B cell (primary cell): ENCODE results near the gene FUNDC1. TPM values are rescaled to one million over a fixed set of nuclear protein-coding genes. Genes with fewer than 3 reads are reported as not detected.

Experiments
- ATAC-seq: fragments of 200-7000 bp; cut with Tn5 transposase; one replicate; pipeline ENCODE4 v1.10.0; 2021; ENCODE audit warnings: low read depth, mild to moderate bottlenecking, moderate number of reproducible peaks, moderate library complexity
- CTCF ChIA-PET: fragments of 350-600 bp; sonication (Branson Sonifier 250); formaldehyde crosslinking; loops from one replicate; lab custom pipeline; 2021; ENCODE audit warnings: antibody characterized with exemption, inconsistent platforms; lab: Charles Lee
- POLR2A ChIA-PET: fragments of 350-600 bp; sonication (Branson Sonifier 250); formaldehyde crosslinking; loops from one replicate; lab custom pipeline; 2021; ENCODE audit warnings: antibody characterized with exemption; lab: Charles Lee
- DNase-seq: peaks from one replicate; pipeline ENCODE4 v3.0.0; 2013
- H2AFZ ChIP-seq: 2 replicates; pipeline ENCODE4 v1.6.1; 2012; ENCODE audit warnings: mild to moderate bottlenecking, low read depth, low read length; ENCODE audit not compliant: insufficient read depth, poor library complexity, severe bottlenecking
- H3K27ac ChIP-seq, 2 donors: 1 replicate in 1 of 2; 2 replicates in 1 of 2; pipeline ENCODE4 v1.5.1; 2012 to 2013; ENCODE audit warnings: low read length in 2 of 2, mild to moderate bottlenecking in 2 of 2, moderate library complexity in 1 of 2
- H3K27me3 ChIP-seq, 4 experiments: fragments of 200-600 bp in 1 of 4; sonication (generic) in 1 of 4; replicated peaks in 1 of 4; 1 replicate in 2 of 4; 2 replicates in 2 of 4; pipeline versions ENCODE4 v1.6.1 to v1.7.0; 2013 to 2016; ENCODE audit warnings: low read length in 3 of 4, mild to moderate bottlenecking in 2 of 4, mixed read lengths in 1 of 4, moderate library complexity in 1 of 4; ENCODE audit not compliant: insufficient read depth in 4 of 4, control insufficient read depth in 3 of 4; ENCODE audit errors: control extremely low read depth in 1 of 4
- H3K36me3 ChIP-seq, 2 experiments: replicated peaks in 1 of 2; 1 replicate in 1 of 2; 2 replicates in 1 of 2; pipeline versions ENCODE4 v1.6.1 to v1.7.1; 2013; ENCODE audit warnings: low read length in 1 of 2; ENCODE audit not compliant: insufficient read depth in 2 of 2, control insufficient read depth in 1 of 2; ENCODE audit errors: control extremely low read depth in 1 of 2, extremely low read depth in 1 of 2
- H3K4me1 ChIP-seq, 2 donors: fragments of 200-600 bp in 1 of 2; sonication (generic) in 1 of 2; 1 replicate in 1 of 2; 2 replicates in 1 of 2; pipeline versions ENCODE4 v1.5.1 to v1.6.1; 2013 to 2017; ENCODE audit warnings: low read length in 2 of 2; ENCODE audit not compliant: control insufficient read depth in 2 of 2, insufficient read depth in 2 of 2
- H3K4me2 ChIP-seq: replicated peaks from 2 replicates; pipeline ENCODE3; 2012; ENCODE audit warnings: mild to moderate bottlenecking, low read depth, low read length; ENCODE audit not compliant: poor library complexity, severe bottlenecking
- H3K4me3 ChIP-seq, 5 experiments: fragments of 200-600 bp in 1 of 5; sonication (generic) in 1 of 5; 1 replicate in 3 of 5; 2 replicates in 2 of 5; pipeline versions ENCODE4 v1.5.1 to v1.7.0; 2011 to 2016; ENCODE audit warnings: low read length in 4 of 5, mild to moderate bottlenecking in 4 of 5, low read depth in 2 of 5, control low read depth in 1 of 5, moderate library complexity in 1 of 5; ENCODE audit not compliant: insufficient read depth in 1 of 5; ENCODE audit errors: control extremely low read depth in 1 of 5, extremely low read depth in 1 of 5
- H3K79me2 ChIP-seq: fragments of 200-600 bp; sonication (generic); one replicate; pipeline ENCODE4 v1.6.0; 2016; ENCODE audit warnings: low read length; ENCODE audit not compliant: control insufficient read depth, insufficient read depth
- H3K9ac ChIP-seq: fragments of 200-600 bp; sonication (generic); 2 replicates; pipeline ENCODE4 v1.6.1; 2017; ENCODE audit warnings: mild to moderate bottlenecking, low read length, moderate library complexity
- H3K9me3 ChIP-seq, 3 donors: one replicate each; pipeline versions ENCODE4 v1.6.1 to v1.7.1; 2013; ENCODE audit warnings: low read length in 2 of 3; ENCODE audit not compliant: control insufficient read depth in 2 of 3, insufficient read depth in 1 of 3; ENCODE audit errors: control extremely low read depth in 1 of 3
- H4K20me1 ChIP-seq: 2 replicates; pipeline ENCODE4 v1.6.0; 2012; ENCODE audit warnings: mild to moderate bottlenecking, low read length; ENCODE audit not compliant: insufficient read depth, control insufficient read depth, poor library complexity, severe bottlenecking
- H3K27ac Mint-ChIP-seq: one replicate; pipeline ENCODE4 v1.8.0; 2021; ENCODE audit warnings: mixed read lengths
- H3K27me3 Mint-ChIP-seq: one replicate; pipeline ENCODE4 v1.8.0; 2021; ENCODE audit warnings: mixed read lengths
- H3K4me1 Mint-ChIP-seq: one replicate; pipeline ENCODE4 v1.8.0; 2021; ENCODE audit warnings: mixed read lengths
- H3K4me3 Mint-ChIP-seq: one replicate; pipeline ENCODE4 v1.8.0; 2021; ENCODE audit warnings: mixed read lengths
- H3K9me3 Mint-ChIP-seq: one replicate; pipeline ENCODE4 v1.8.0; 2022; ENCODE audit warnings: mixed read lengths; ENCODE audit not compliant: insufficient read depth
- CTCF ChIP-seq: fragments of 200-600 bp; IDR thresholded peaks from one replicate; pipeline ENCODE4 v1.8.0; 2022; ENCODE audit warnings: antibody characterized with exemption, mild to moderate bottlenecking
- EZH2 ChIP-seq: IDR thresholded peaks from 2 replicates; pipeline ENCODE4 v1.6.1; 2012; ENCODE audit warnings: borderline replicate concordance, low read depth, mild to moderate bottlenecking, moderate library complexity, low read length; ENCODE audit not compliant: insufficient read depth, poor library complexity, severe bottlenecking
- WGBS: methylation state at CpG from one replicate; pipeline ENCODE4 v1.1.5; 2013; ENCODE audit warnings: missing lambda C conversion rate; ENCODE audit not compliant: insufficient coverage; 5-methylcytosine and 5-hydroxymethylcytosine counted together
- intact Hi-C: fragments of 100-400 bp; cut with micrococcal nuclease; formaldehyde crosslinking; loops from one replicate; pipeline ENCODE4 v1.10.0; 2022
- polyA plus RNA-seq: library from polyadenylated mRNA; depleted of rRNA; stranded (reverse); fragments of >200 nt; gene quantifications from 2 replicates; pipeline ENCODE4 v1.2.3, GENCODE V29; 2012
- total RNA-seq, 2 donors: library from RNA; stranded (reverse); fragments of 120-200 nt in 1 of 2; gene quantifications; 1 replicate in 1 of 2; 2 replicates in 1 of 2; pipeline versions ENCODE4 v1.2.3 to v1.2.4, GENCODE V29; 2013 to 2022

Gene FUNDC1
- total and polyA plus RNA-seq, 2 donors (not counting 1 experiment from before 2014, with no cell fraction given) = 5.7 to 6.6 TPM

GRCh38 chrX:44544036-44544435 lies 1.4 kb upstream of the FUNDC1 start:
- POLR2A ChIA-PET = no interaction called here
- intact Hi-C loops = loop anchor here (5.0 kb wide), 2 partner anchors 328 to 587 kb away; partner anchors contain the start of gene KDM6A
- TF ChIP-seq EZH2 = no peak
- TF ChIP-seq CTCF = no peak
- Histone ChIP-seq H3K4me3 (no peak overlapping the region), H3K9ac (no peak overlapping the region), H3K9me3 (no peaks in the 10 kb centered on the region), H3K27me3 (no peaks in the 10 kb centered on the region), H3K36me3 (no peaks in the 10 kb centered on the region), H3K79me2 (peaks cover 7% of the 10 kb centered on the region), H3K27ac (no peak overlapping the region), H3K4me2 (no peak overlapping the region), H3K4me1 (peaks cover 11 to 13% of the 10 kb centered on the region in 2 donors), H4K20me1 (no peaks in the 10 kb centered on the region), H2AFZ (peak overlapping the region; percentile 99)
- Mint-ChIP-seq H3K4me1 (peaks cover 18% of the 10 kb centered on the region), H3K27ac (no peak overlapping the region), H3K9me3 (no peaks in the 10 kb centered on the region), H3K4me3 (no peak overlapping the region), H3K27me3 (no peaks in the 10 kb centered on the region)
- CTCF ChIA-PET = no interaction called here
- WGBS = 100% methylated on average over 1 of the region's 6 CpGs
- ATAC-seq (no peak), DNase-seq (no peak)

- Histone ChIP-seq H3K4me2 (no peak overlapping the region), H3K27me3 (no peaks in the 10 kb centered on the region), H4K20me1 (no peaks in the 10 kb centered on the region), H3K9me3 (no peaks in the 10 kb centered on the region), H3K79me2 (peaks cover 3% of the 10 kb centered on the region), H3K4me3 (no peak overlapping the region), H3K9ac (no peak overlapping the region), H3K27ac (no peak overlapping the region), H3K4me1 (peaks cover 0 to 2% of the 10 kb centered on the region in 2 donors), H3K36me3 (no peaks in the 10 kb centered on the region), H2AFZ (no peak overlapping the region)
- intact Hi-C loops = no loop called here
- POLR2A ChIA-PET = interaction anchor here (0.7 kb wide), 1 partner anchor 1858 kb away, joined by 4 read pairs; no protein-coding TSS in a partner anchor
- H3K9me3 Mint-ChIP-seq = no peaks in the 10 kb centered on the region
- CTCF ChIA-PET = no interaction called here
- no peak for ATAC-seq
- DNase-seq = no peak
- peak overlapping the region; percentile 0 for H3K27ac Mint-ChIP-seq
- no CpG with 5 or more reads among the region's 6 CpGs for WGBS
- TF ChIP-seq EZH2 (no peak), CTCF (no peak)
- peaks cover 9% of the 10 kb centered on the region for H3K4me1 Mint-ChIP-seq
- H3K27me3 Mint-ChIP-seq = no peaks in the 10 kb centered on the region
- H3K4me3 Mint-ChIP-seq = no peak overlapping the region
Observed at GRCh38 chrX:44536198-44536597, 6.5 kb downstream of the FUNDC1 start.
